GM23338 (cell line): ENCODE measurements around the gene PTCH2. TPM values are rescaled to one million over a fixed set of nuclear protein-coding genes. Genes with fewer than 3 reads are reported as not detected.

ENCODE experiments used
- ATAC-seq: fragments of 200-7000 bp; cut with Tn5 transposase; 3 replicates; pipeline ENCODE4 v1.9.1; 2020
- DNase-seq: peaks from one replicate; pipeline ENCODE4 v3.0.0-alpha.2; 2015; ENCODE audit warnings: low spot score
- H2AFZ ChIP-seq: fragments of 200-600 bp; sonication (generic); 2 replicates; pipeline ENCODE4 v1.8.0; 2016; ENCODE audit warnings: antibody characterized with exemption, mild to moderate bottlenecking, moderate library complexity
- H3F3A ChIP-seq: fragments of 200-600 bp; sonication (generic); replicated peaks from 2 replicates; pipeline ENCODE4 v1.8.0; 2017; ENCODE audit warnings: antibody characterized with exemption, mixed run types, low read depth
- H3K27ac ChIP-seq: fragments of 200-600 bp; sonication (generic); 2 replicates; pipeline ENCODE4 v1.6.1; 2016; ENCODE audit warnings: low read depth
- H3K27me3 ChIP-seq: fragments of 200-600 bp; sonication (generic); 2 replicates; pipeline ENCODE4 v1.8.0; 2016; ENCODE audit warnings: mild to moderate bottlenecking, mixed run types, moderate library complexity; ENCODE audit not compliant: insufficient read depth
- H3K36me3 ChIP-seq: fragments of 200-600 bp; sonication (generic); 2 replicates; pipeline ENCODE4 v1.8.0; 2016; ENCODE audit warnings: mild to moderate bottlenecking; ENCODE audit not compliant: insufficient read depth
- H3K4me1 ChIP-seq: fragments of 200-600 bp; sonication (generic); 2 replicates; pipeline ENCODE4 v1.8.0; 2016; ENCODE audit warnings: mild to moderate bottlenecking, moderate library complexity; ENCODE audit not compliant: insufficient read depth
- H3K4me2 ChIP-seq: fragments of 200-600 bp; sonication (generic); 2 replicates; pipeline ENCODE4 v1.7.1; 2017; ENCODE audit warnings: mixed run types
- H3K4me3 ChIP-seq: fragments of 200-600 bp; sonication (generic); 2 replicates; pipeline ENCODE4 v1.6.1; 2016; ENCODE audit warnings: mixed run types
- H3K79me2 ChIP-seq: fragments of 200-600 bp; sonication (generic); replicated peaks from 2 replicates; pipeline ENCODE4 v1.8.0; 2017; ENCODE audit warnings: mild to moderate bottlenecking; ENCODE audit not compliant: insufficient read depth
- H3K9me2 ChIP-seq: fragments of 200-600 bp; sonication (generic); 2 replicates; pipeline ENCODE4 v1.8.0; 2017; ENCODE audit not compliant: insufficient read depth
- H4K20me1 ChIP-seq: fragments of 200-600 bp; sonication (generic); replicated peaks from 2 replicates; pipeline ENCODE4 v1.8.0; 2017; ENCODE audit warnings: mild to moderate bottlenecking; ENCODE audit not compliant: insufficient read depth
- H3K27ac Mint-ChIP-seq: 2 replicates; pipeline ENCODE4 v1.8.0; 2020; ENCODE audit warnings: inconsistent platforms, mild to moderate bottlenecking, moderate library complexity, mixed read lengths
- H3K27me3 Mint-ChIP-seq: 3 replicates; pipeline ENCODE4 v1.8.0; 2022; ENCODE audit warnings: low read depth, mild to moderate bottlenecking, moderate library complexity, mixed read lengths, inconsistent platforms; ENCODE audit not compliant: insufficient read depth, poor library complexity
- H3K36me3 Mint-ChIP-seq: 3 replicates; pipeline ENCODE4 v1.8.0; 2021; ENCODE audit warnings: low read depth, mild to moderate bottlenecking, inconsistent platforms, moderate library complexity, mixed read lengths
- H3K4me1 Mint-ChIP-seq: 3 replicates; pipeline ENCODE4 v1.8.0; 2020; ENCODE audit warnings: mild to moderate bottlenecking, inconsistent platforms, mixed read lengths
- H3K4me3 Mint-ChIP-seq: 3 replicates; pipeline ENCODE4 v1.8.0; 2021; ENCODE audit warnings: moderate library complexity, mild to moderate bottlenecking, inconsistent platforms, mixed read lengths
- H3K9me3 Mint-ChIP-seq: 3 replicates; pipeline ENCODE4 v1.8.0; 2020; ENCODE audit warnings: moderate library complexity, mild to moderate bottlenecking, inconsistent platforms, mixed read lengths
- CREB1 ChIP-seq: fragments of 250-450 bp; sonication (Bioruptor Pico); IDR thresholded peaks from 2 replicates; pipeline ENCODE4 v1.5.0; 2020; ENCODE audit warnings: low read depth, mild to moderate bottlenecking, moderate library complexity
- EZH2 ChIP-seq: fragments of 200-600 bp; sonication (generic); IDR thresholded peaks from one replicate; pipeline ENCODE4 v1.8.0; 2017; ENCODE audit warnings: antibody characterized with exemption, mild to moderate bottlenecking, low read depth; ENCODE audit not compliant: unreplicated experiment
- EZH2phosphoT487 ChIP-seq: fragments of 200-600 bp; sonication (generic); IDR thresholded peaks from one replicate; pipeline ENCODE4 v1.8.1; 2018; ENCODE audit warnings: antibody characterized with exemption; ENCODE audit not compliant: unreplicated experiment
- NANOG ChIP-seq: IDR thresholded peaks from 2 replicates; pipeline ENCODE4 v1.6.1; 2016; ENCODE audit warnings: antibody characterized with exemption, borderline replicate concordance
- POLR2AphosphoS5 ChIP-seq: IDR thresholded peaks from 2 replicates; pipeline ENCODE4 v1.6.1; 2016; ENCODE audit warnings: antibody characterized with exemption, low read depth
- STAT1 ChIP-seq: IDR thresholded peaks from one replicate; pipeline ENCODE4 v1.6.1; 2016; ENCODE audit warnings: antibody characterized with exemption; ENCODE audit not compliant: unreplicated experiment
- ZNF114 ChIP-seq: fragments of 250-450 bp; sonication (Bioruptor Pico); IDR thresholded peaks from 2 replicates; pipeline ENCODE4 v1.5.0; 2020; ENCODE audit warnings: mild to moderate bottlenecking, moderate library complexity
- polyA plus RNA-seq: library from polyadenylated mRNA; unstranded; fragments of >200 nt; fragmentation: Nextera tagmentation; extraction: Ambion mirVana; gene quantifications from 2 replicates; pipeline ENCODE4 v1.2.1, GENCODE V29; 2016
- total RNA-seq: library from RNA; depleted of rRNA; stranded (reverse); fragments of >200 nt; shearing (Covaris generic); gene quantifications from 2 replicates; pipeline ENCODE4 v1.2.3, GENCODE V29; 2014
- TF ChIP-seq, protein P1 (sequence below): IDR thresholded peaks from one replicate; pipeline ENCODE4 v1.6.1; 2018; ENCODE audit warnings: antibody characterized with exemption; ENCODE audit not compliant: unreplicated experiment
- TF ChIP-seq, protein P2 (sequence below): IDR thresholded peaks from 2 replicates; pipeline ENCODE4 v1.6.1; 2016; ENCODE audit warnings: antibody characterized with exemption

Gene PTCH2
- total and polyA plus RNA-seq, 2 experiments from 2014 or later: 0.63 to 0.74 TPM

DNA sequence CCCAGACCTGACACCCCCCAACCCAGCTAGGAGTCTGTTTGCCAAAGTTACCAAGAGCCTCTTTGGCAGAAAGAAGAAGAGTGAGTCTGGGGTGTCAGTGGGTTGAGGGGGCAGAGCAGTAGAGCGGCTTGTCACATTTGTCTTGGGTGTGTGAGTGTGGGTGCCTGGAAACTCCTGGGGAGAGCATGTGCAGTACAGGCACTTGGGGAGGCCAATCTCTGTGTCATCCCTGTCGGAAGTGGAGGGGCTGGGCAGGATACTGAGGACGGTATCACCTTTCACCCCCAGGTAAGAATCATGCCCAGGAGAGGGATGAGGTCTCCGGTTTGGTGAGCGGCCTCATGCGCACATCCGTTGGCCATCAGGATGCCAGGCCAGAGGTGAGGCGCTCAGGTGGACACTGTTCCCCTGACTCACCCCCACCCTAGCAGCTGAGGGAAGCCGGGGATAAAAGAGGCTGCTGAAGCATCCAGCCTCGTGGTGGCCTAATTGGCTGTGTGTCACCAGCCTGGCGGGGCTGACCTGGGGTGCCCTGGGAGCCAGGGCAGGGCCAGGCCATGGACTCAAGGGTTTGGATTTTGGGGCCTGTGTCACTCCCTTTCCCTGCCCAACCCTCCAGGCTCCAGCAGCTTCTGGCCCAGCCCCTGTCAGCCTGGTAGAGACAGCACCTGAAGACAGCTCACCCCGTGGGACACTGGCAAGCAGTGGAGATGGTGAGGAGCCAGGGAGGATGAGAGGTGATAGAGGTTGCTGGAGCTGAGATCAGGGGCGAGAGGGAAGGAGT, 39.5 kb downstream of the PTCH2 start (continued):
- TF ChIP-seq, protein P1, sequence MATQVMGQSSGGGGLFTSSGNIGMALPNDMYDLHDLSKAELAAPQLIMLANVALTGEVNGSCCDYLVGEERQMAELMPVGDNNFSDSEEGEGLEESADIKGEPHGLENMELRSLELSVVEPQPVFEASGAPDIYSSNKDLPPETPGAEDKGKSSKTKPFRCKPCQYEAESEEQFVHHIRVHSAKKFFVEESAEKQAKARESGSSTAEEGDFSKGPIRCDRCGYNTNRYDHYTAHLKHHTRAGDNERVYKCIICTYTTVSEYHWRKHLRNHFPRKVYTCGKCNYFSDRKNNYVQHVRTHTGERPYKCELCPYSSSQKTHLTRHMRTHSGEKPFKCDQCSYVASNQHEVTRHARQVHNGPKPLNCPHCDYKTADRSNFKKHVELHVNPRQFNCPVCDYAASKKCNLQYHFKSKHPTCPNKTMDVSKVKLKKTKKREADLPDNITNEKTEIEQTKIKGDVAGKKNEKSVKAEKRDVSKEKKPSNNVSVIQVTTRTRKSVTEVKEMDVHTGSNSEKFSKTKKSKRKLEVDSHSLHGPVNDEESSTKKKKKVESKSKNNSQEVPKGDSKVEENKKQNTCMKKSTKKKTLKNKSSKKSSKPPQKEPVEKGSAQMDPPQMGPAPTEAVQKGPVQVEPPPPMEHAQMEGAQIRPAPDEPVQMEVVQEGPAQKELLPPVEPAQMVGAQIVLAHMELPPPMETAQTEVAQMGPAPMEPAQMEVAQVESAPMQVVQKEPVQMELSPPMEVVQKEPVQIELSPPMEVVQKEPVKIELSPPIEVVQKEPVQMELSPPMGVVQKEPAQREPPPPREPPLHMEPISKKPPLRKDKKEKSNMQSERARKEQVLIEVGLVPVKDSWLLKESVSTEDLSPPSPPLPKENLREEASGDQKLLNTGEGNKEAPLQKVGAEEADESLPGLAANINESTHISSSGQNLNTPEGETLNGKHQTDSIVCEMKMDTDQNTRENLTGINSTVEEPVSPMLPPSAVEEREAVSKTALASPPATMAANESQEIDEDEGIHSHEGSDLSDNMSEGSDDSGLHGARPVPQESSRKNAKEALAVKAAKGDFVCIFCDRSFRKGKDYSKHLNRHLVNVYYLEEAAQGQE: no peak

DNA sequence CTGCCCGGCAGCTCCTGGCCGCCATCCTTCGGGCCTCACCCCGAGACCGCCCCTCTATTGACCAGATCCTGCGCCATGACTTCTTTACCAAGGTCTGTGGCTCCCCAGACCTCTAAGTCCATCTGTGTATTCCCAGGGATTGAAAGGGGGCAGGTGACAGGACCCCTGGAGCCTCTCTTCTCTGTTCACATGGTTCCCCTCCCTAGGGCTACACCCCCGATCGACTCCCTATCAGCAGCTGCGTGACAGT, 40.1 kb downstream of the PTCH2 start:
- Histone ChIP-seq H3K27me3 (no peaks in the 10 kb centered on the region), H3K79me2 (0 out of 2 replicates have a peak, but pooled peaks cover 3% of the 10 kb centered on the region), H3K36me3 (no peaks in the 10 kb centered on the region; the same call in 1 of the 2 replicates), H3K4me2 (no peak overlapping the region), H4K20me1 (no peaks in the 10 kb centered on the region), H2AFZ (no peak overlapping the region), H3K4me1 (peaks cover 22% of the 10 kb centered on the region), H3F3A (peaks cover 18% of the 10 kb centered on the region; the same call in 1 of the 2 replicates), H3K9me2 (no peaks in the 10 kb centered on the region), H3K4me3 (no peak overlapping the region), H3K27ac (no peak overlapping the region)
- ATAC-seq (no peak), DNase-seq (no peak)
- peaks cover 41% of the 10 kb centered on the region for H3K36me3 Mint-ChIP-seq
- H3K4me1 Mint-ChIP-seq: peaks cover 25% of the 10 kb centered on the region
- no peaks in the 10 kb centered on the region for H3K9me3 Mint-ChIP-seq
- H3K27ac Mint-ChIP-seq: no peak overlapping the region; the same call in 1 of the 2 replicates
- TF ChIP-seq STAT1 (no peak), NANOG (no peak), POLR2AphosphoS5 (no peak), EZH2phosphoT487 (no peak), ZNF114 (no peak), CREB1 (CRISPR knock-in tag) (no peak), EZH2 (no peak)
- TF ChIP-seq, protein P2, sequence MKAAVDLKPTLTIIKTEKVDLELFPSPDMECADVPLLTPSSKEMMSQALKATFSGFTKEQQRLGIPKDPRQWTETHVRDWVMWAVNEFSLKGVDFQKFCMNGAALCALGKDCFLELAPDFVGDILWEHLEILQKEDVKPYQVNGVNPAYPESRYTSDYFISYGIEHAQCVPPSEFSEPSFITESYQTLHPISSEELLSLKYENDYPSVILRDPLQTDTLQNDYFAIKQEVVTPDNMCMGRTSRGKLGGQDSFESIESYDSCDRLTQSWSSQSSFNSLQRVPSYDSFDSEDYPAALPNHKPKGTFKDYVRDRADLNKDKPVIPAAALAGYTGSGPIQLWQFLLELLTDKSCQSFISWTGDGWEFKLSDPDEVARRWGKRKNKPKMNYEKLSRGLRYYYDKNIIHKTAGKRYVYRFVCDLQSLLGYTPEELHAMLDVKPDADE: no peak
- TF ChIP-seq, protein P1: no peak
- H3K27me3 Mint-ChIP-seq: peaks cover 13% of the 10 kb centered on the region
- no peak overlapping the region for H3K4me3 Mint-ChIP-seq
